K562 (cell line): Measurements from ENCODE around the gene GAA. TPM values are rescaled to one million over a fixed set of nuclear protein-coding genes. Genes with fewer than 3 reads are reported as not detected.

Source experiments
- ATAC-seq: fragments of 200-7000 bp; cut with Tn5 transposase; 3 replicates; pipeline ENCODE4 v1.9.1; 2020; ENCODE audit warnings: moderate library complexity
- BruUV-seq: library from RNA; stranded (reverse); fragments of 400-500 nt; replicated peaks from 2 replicates; lab custom pipeline; 2021; lab: Mats Ljungman, UMichigan
- CTCF ChIA-PET: fragments of 300-600 bp; formaldehyde crosslinking; extraction: SDS; loops from one replicate; lab custom pipeline; 2021; ENCODE audit warnings: low intra/inter-chr PET ratio; lab: Yijun Ruan, JAX
- POLR2A ChIA-PET: fragments of 300-600, 350-650 bp; sonication (Branson Sonifier 250); formaldehyde crosslinking; extraction: SDS; loops from one replicate; lab custom pipeline; 2021; ENCODE audit warnings: antibody characterized with exemption, inconsistent platforms; lab: Yijun Ruan, JAX
- DNase-seq, 4 experiments: peaks; one replicate each; pipeline versions ENCODE4 v3.0.0 to v3.0.0-alpha.2; 2011 to 2018; ENCODE audit warnings: low spot score in 3 of 4, mixed read lengths in 3 of 4; ENCODE audit errors: extremely low read depth in 1 of 4
- FAIRE-seq: peaks from 2 replicates; lab custom pipeline; 2011; peaks lifted over from hg19 to GRCh38; lab: Jason Lieb, UNC
- H2AFZ ChIP-seq: 2 replicates; pipeline ENCODE4 v1.6.0; 2011; ENCODE audit warnings: low read depth, low read length, control low read depth, inconsistent platforms
- H3K27ac ChIP-seq: fragments of 200-600 bp; 3 replicates; pipeline ENCODE4 v1.8.0; 2011; ENCODE audit warnings: low read depth, mild to moderate bottlenecking, control low read depth, inconsistent platforms, low read length, moderate library complexity, mixed read lengths; ENCODE audit errors: extremely low read depth
- H3K27me3 ChIP-seq, 2 experiments: fragments of 300-600 bp in 1 of 2; 2 replicates in 1 of 2; 3 replicates in 1 of 2; pipeline versions ENCODE4 v1.6.0 to v1.8.0; 2011; ENCODE audit warnings: inconsistent platforms in 2 of 2, low read length in 2 of 2, mild to moderate bottlenecking in 1 of 2, mixed read lengths in 1 of 2, moderate library complexity in 1 of 2; ENCODE audit not compliant: control insufficient read depth in 2 of 2, insufficient read depth in 2 of 2
- H3K36me3 ChIP-seq: fragments of 300-600 bp; 3 replicates; pipeline ENCODE4 v1.8.0; 2011; ENCODE audit warnings: mild to moderate bottlenecking, low read length, inconsistent platforms; ENCODE audit not compliant: control insufficient read depth, insufficient read depth
- H3K4me1 ChIP-seq, 2 experiments: fragments of 200-600 bp in 1 of 2; replicated peaks in 1 of 2; 2 replicates in 1 of 2; 3 replicates in 1 of 2; pipeline versions ENCODE4 v1.5.1 to v1.8.0; 2011; ENCODE audit warnings: inconsistent platforms in 2 of 2, low read length in 2 of 2, mild to moderate bottlenecking in 1 of 2, mixed read lengths in 1 of 2, moderate library complexity in 1 of 2; ENCODE audit not compliant: control insufficient read depth in 2 of 2, insufficient read depth in 2 of 2
- H3K4me2 ChIP-seq: 2 replicates; pipeline ENCODE4 v1.6.1; 2011; ENCODE audit warnings: low read length, control low read depth, inconsistent platforms, mixed read lengths; ENCODE audit not compliant: insufficient read depth
- H3K4me3 ChIP-seq: fragments of 200-600 bp; sonication (generic), shearing (Covaris generic); 2 replicates; pipeline ENCODE4 v1.5.1; 2016; ENCODE audit warnings: control low read depth, inconsistent platforms
- H3K79me2 ChIP-seq: fragments of 200-600 bp; 3 replicates; pipeline ENCODE4 v1.8.0; 2011; ENCODE audit warnings: low read length, inconsistent platforms; ENCODE audit not compliant: control insufficient read depth, insufficient read depth
- H3K9ac ChIP-seq, 2 experiments: 2 replicates each; pipeline versions ENCODE4 v1.6.0 to v1.6.1; 2011; ENCODE audit warnings: low read depth in 2 of 2, low read length in 2 of 2, control low read depth in 1 of 2, inconsistent platforms in 1 of 2, mild to moderate bottlenecking in 1 of 2, mixed read lengths in 1 of 2; ENCODE audit not compliant: insufficient read depth in 1 of 2
- H3K9me1 ChIP-seq: one replicate; pipeline ENCODE4 v1.6.0; 2011; ENCODE audit warnings: inconsistent platforms, mild to moderate bottlenecking, low read length, moderate library complexity; ENCODE audit not compliant: control insufficient read depth, insufficient read depth
- H3K9me3 ChIP-seq: replicated peaks from 2 replicates; pipeline ENCODE4 v1.5.1; 2011; ENCODE audit warnings: low read depth, low read length, inconsistent platforms; ENCODE audit not compliant: control insufficient read depth, insufficient read depth
- H4K20me1 ChIP-seq: replicated peaks from 2 replicates; pipeline ENCODE4 v1.6.1; 2011; ENCODE audit warnings: low read length, inconsistent platforms, mixed read lengths; ENCODE audit not compliant: control insufficient read depth, insufficient read depth
- ATF3 ChIP-seq, 2 experiments: fragments of 450-650 bp in 1 of 2; sonication (generic) in 1 of 2; formaldehyde crosslinking in 1 of 2; IDR thresholded peaks in 1 of 2; conservative IDR thresholded peaks in 1 of 2; 2 replicates each; pipeline versions ENCODE4 v1.6.1 to v1.8.1; 2016 to 2023; ENCODE audit warnings: mild to moderate bottlenecking in 2 of 2, moderate library complexity in 2 of 2, inconsistent platforms in 1 of 2, missing genetic modification reagents in 1 of 2
- BCL6 ChIP-seq: fragments of 250-450 bp; sonication (Bioruptor Pico); IDR thresholded peaks from 2 replicates; pipeline ENCODE4 v1.4.0; 2020
- MAX ChIP-seq: sonication (generic); formaldehyde crosslinking; IDR thresholded peaks from 2 replicates; pipeline ENCODE4 v1.9.0; 2022; ENCODE audit warnings: mild to moderate bottlenecking, missing genetic modification reagents
- RNF219 ChIP-seq: fragments of 250-450 bp; sonication (Bioruptor Pico); IDR thresholded peaks from 2 replicates; pipeline ENCODE4 v1.5.0; 2022; ENCODE audit warnings: mild to moderate bottlenecking
- TSHZ1 ChIP-seq: fragments of 250-450 bp; sonication (Bioruptor Pico); IDR thresholded peaks from 2 replicates; pipeline ENCODE4 v1.4.0; 2020; ENCODE audit warnings: mild to moderate bottlenecking, moderate library complexity
- WGBS: fragments of 100-300 bp; shearing (Covaris generic); methylation state at CpG from one replicate; pipeline ENCODE4 v1.1.6; 2016; ENCODE audit warnings: low coverage, mixed read lengths; ENCODE audit not compliant: insufficient coverage; ENCODE audit errors: missing lambda C conversion rate; 5-methylcytosine and 5-hydroxymethylcytosine counted together
- in situ Hi-C: fragments of 300-500 bp; cut with MboI; formaldehyde crosslinking; loops from 4 replicates; pipeline ENCODE4 v1.15.0; 2018; ENCODE audit warnings: inconsistent platforms, mixed read lengths
- intact Hi-C: fragments of 100-400 bp; cut with micrococcal nuclease; formaldehyde crosslinking; loops from 2 replicates; pipeline ENCODE4 v1.14.2; 2022
- polyA plus RNA-seq, 8 experiments: library from polyadenylated mRNA; depleted of rRNA in 4 of 8; stranded (reverse) in 5 of 8; unstranded in 3 of 8; fragments of >200 nt; fragmentation: Nextera tagmentation in 2 of 8; fragmentation: Illumina TruSeq in 1 of 8; extraction: Ambion mirVana in 2 of 8; extraction: Trizol in 1 of 8; gene quantifications; 2 replicates each; pipeline versions ENCODE4 v1.2.1 to v1.2.3, GENCODE V29; 2011 to 2014; ENCODE audit warnings: inconsistent platforms in 1 of 8, missing spikeins in 1 of 8
- total RNA-seq, 7 experiments: library from RNA; depleted of rRNA in 6 of 7; stranded (reverse); fragments of >200 nt in 6 of 7; fragmentation: Illumina TruSeq in 2 of 7; extraction: Trizol in 2 of 7; gene quantifications; 2 replicates each; pipeline versions ENCODE4 v1.2.1 to v1.2.3, GENCODE V29; 2011 to 2021; ENCODE audit warnings: low replicate concordance in 1 of 7

The GAA gene
- total and polyA plus RNA-seq, 9 of the 15 experiments (the other 6 are each of a cell fraction or from before 2014, with no cell fraction given): 0.15 to 6.4 (median 1.7) TPM

GRCh38 chr17:80055597-80055996 lies 45.8 kb upstream of the GAA start (continued):
- TF ChIP-seq RNF219 (CRISPR knock-in tag): no peak
- no peak for TF ChIP-seq BCL6 (CRISPR knock-in tag)
- no peak for TF ChIP-seq MAX (CRISPR knock-in tag)

GRCh38 chr17:80058311-80058955 lies 42.9 kb upstream of the GAA start:
- 10% methylated on average over 26 of the region's 28 CpGs for WGBS
- Histone ChIP-seq H2AFZ (no peak overlapping the region), H3K36me3 (no peaks in the 10 kb centered on the region), H3K27me3 (peaks cover 35 to 55% of the 10 kb centered on the region in 2 experiments), H3K79me2 (no peaks in the 10 kb centered on the region), H4K20me1 (no peaks in the 10 kb centered on the region), H3K9me1 (no peaks in the 10 kb centered on the region), H3K4me1 (no peaks in the 10 kb centered on the region), H3K4me2 (no peak overlapping the region), H3K9me3 (no peaks in the 10 kb centered on the region), H3K27ac (no peak overlapping the region), H3K9ac (no peak overlapping the region; a peak in 1 of 4 replicates), H3K4me3 (no peak overlapping the region)
- DNase-seq: no peak
- no TSS peak for BruUV-seq
- POLR2A ChIA-PET: interaction anchor here (0.6 to 1.0 kb wide), 5 partner anchors 35 to 1029 kb away, joined by 3 to 6 read pairs (median 4); no protein-coding TSS in a partner anchor
- TF ChIP-seq ATF3 (IDR thresholded peaks at IDR 0.05) (peak; percentile 14; the same call in 1 of the 2 replicates), ATF3 (CRISPR knock-in tag; conservative IDR thresholded peaks at IDR 0.05) (no peak), TSHZ1 (CRISPR knock-in tag) (no peak)
- peak; percentile 49; the same call in 1 of the 3 replicates for ATAC-seq
- FAIRE-seq: no peak
- CTCF ChIA-PET: no interaction called here
- intact Hi-C loops (no loop called here), in situ Hi-C loops (no loop called here)
